ENCODE data around the gene MAPKAP1. TPM values are rescaled to one million over a fixed set of nuclear protein-coding genes. Genes with fewer than 3 reads are reported as not detected.

Gene MAPKAP1
- total RNA-seq, 2 donors from 2014 or later = 75.3 to 91.6 TPM

DNA sequence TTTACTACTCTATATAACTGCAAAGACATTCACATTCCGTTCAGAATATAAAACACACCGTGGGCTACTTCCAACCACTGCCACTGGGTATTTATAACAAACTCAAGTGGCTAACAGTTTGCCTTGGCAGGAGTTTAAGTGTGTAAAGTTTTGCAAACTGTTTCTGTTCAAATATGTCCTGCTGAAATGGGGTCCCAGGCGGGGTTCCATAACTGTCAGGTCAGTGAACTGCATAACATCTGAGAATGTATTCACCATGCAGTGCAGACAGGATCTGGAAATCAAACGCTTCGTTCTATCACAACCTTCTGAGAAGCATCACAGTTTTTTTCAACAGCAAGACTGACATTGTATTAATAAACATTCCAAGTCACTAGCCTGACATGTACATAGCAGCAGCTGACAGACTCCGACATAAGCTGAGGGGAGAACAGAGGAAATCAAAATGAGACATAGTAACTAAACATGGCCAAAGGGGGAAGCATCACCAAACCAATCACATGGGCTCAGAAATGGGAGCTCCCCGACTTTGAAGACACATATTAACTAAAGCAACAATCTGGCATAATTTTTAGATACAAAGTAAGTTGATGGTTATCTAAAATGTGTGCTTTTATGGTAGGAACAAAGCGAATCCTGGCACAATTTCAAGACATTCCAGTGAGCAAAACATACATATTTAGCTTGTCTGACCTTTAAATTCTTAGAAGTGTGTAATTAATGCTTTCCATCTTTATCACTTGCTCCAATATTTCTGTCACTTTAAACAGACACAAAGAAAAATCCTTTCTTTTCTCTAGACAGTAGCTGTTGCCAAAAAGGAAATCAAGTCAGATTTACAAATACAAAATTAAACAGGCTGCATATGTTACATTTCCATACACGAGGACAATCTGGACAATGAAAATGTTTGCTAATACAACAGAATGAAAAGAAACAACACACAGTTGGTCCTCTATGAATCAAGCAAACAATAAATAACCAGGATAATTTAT, 156.8 kb downstream of the MAPKAP1 start:
- 91 to 92% methylated on average over 8 to 9 of the region's 9 CpGs for WGBS, 2 experiments (ENCODE audit: insufficient coverage in 1 of 2, insufficient read length in 1 of 2)
- no peaks in the 10 kb centered on the region for H3K27me3 ChIP-seq (ENCODE audit: control insufficient read depth, insufficient read depth, low read length, poor library complexity, severe bottlenecking)
- no peak for DNase-seq
- Mint-ChIP-seq H3K4me1 (peaks cover 21% of the 10 kb centered on the region), H3K36me3 (ENCODE audit: low read depth) (peaks cover 11% of the 10 kb centered on the region), H3K9me3 (no peaks in the 10 kb centered on the region), H3K4me3 (no peak overlapping the region), H3K27me3 (ENCODE audit: insufficient read depth) (no peaks in the 10 kb centered on the region), H3K27ac (no peak overlapping the region)
- TF ChIP-seq, protein P1, sequence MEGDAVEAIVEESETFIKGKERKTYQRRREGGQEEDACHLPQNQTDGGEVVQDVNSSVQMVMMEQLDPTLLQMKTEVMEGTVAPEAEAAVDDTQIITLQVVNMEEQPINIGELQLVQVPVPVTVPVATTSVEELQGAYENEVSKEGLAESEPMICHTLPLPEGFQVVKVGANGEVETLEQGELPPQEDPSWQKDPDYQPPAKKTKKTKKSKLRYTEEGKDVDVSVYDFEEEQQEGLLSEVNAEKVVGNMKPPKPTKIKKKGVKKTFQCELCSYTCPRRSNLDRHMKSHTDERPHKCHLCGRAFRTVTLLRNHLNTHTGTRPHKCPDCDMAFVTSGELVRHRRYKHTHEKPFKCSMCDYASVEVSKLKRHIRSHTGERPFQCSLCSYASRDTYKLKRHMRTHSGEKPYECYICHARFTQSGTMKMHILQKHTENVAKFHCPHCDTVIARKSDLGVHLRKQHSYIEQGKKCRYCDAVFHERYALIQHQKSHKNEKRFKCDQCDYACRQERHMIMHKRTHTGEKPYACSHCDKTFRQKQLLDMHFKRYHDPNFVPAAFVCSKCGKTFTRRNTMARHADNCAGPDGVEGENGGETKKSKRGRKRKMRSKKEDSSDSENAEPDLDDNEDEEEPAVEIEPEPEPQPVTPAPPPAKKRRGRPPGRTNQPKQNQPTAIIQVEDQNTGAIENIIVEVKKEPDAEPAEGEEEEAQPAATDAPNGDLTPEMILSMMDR (conservative IDR thresholded peaks at IDR 0.05) = no peak
- no peaks in the 10 kb centered on the region for H3K4me1 ChIP-seq (ENCODE audit: control insufficient read depth, insufficient read depth, low read length)
- H3K4me3 ChIP-seq (ENCODE audit: low read length) = no peak overlapping the region
- H3K9me3 ChIP-seq (ENCODE audit: control insufficient read depth, low read length) = no peaks in the 10 kb centered on the region
- H3K9ac ChIP-seq (ENCODE audit: extremely low read depth, low read length, poor library complexity, severe bottlenecking) = no peak overlapping the region
- H3K36me3 ChIP-seq (ENCODE audit: control insufficient read depth, insufficient read depth, low read length) = no peaks in the 10 kb centered on the region
- no peak overlapping the region for H3K27ac ChIP-seq (ENCODE audit: low read depth, low read length)

DNA sequence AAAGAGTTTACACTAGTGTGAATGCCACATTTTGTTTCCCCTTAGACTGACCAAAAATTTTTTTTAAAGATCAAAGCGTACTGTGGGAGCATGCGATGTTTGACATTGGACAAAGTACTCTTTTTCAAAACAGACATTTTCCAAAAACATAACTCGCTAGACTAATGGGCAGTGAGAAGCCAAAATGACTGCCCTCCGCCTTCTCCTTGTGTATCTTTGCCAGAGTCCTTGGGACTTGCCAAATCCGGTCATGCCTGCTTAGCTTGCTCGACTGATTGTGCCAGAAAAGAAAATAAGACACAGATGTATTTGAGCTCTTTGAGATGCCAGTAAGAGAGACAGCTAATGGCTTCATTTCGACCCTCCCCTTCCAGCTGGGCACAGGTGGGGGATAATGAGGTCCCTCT, 157.5 kb downstream of the MAPKAP1 start:
- H3K9me3 Mint-ChIP-seq = no peaks in the 10 kb centered on the region
- Histone ChIP-seq H3K36me3 (ENCODE audit: control insufficient read depth, insufficient read depth, low read length) (no peaks in the 10 kb centered on the region), H3K27me3 (ENCODE audit: control insufficient read depth, insufficient read depth, low read length, poor library complexity, severe bottlenecking) (no peaks in the 10 kb centered on the region), H3K9me3 (ENCODE audit: control insufficient read depth, low read length) (no peaks in the 10 kb centered on the region), H3K27ac (ENCODE audit: low read depth, low read length) (no peak overlapping the region), H3K4me1 (ENCODE audit: control insufficient read depth, insufficient read depth, low read length) (no peaks in the 10 kb centered on the region), H3K9ac (ENCODE audit: extremely low read depth, low read length, poor library complexity, severe bottlenecking) (no peak overlapping the region), H3K4me3 (ENCODE audit: low read length) (no peak overlapping the region)
- H3K27ac Mint-ChIP-seq = no peak overlapping the region
- DNase-seq = no peak
- H3K36me3 Mint-ChIP-seq (ENCODE audit: low read depth) = peaks cover 11% of the 10 kb centered on the region
- 91 to 97% methylated on average over 5 to 7 of the region's 7 CpGs for WGBS, 2 experiments (ENCODE audit: insufficient coverage in 1 of 2, insufficient read length in 1 of 2)
- H3K4me1 Mint-ChIP-seq = peaks cover 22% of the 10 kb centered on the region
- TF ChIP-seq, protein P1 (conservative IDR thresholded peaks at IDR 0.05) = no peak
- H3K27me3 Mint-ChIP-seq (ENCODE audit: insufficient read depth) = no peaks in the 10 kb centered on the region
- H3K4me3 Mint-ChIP-seq = no peak overlapping the region

DNA sequence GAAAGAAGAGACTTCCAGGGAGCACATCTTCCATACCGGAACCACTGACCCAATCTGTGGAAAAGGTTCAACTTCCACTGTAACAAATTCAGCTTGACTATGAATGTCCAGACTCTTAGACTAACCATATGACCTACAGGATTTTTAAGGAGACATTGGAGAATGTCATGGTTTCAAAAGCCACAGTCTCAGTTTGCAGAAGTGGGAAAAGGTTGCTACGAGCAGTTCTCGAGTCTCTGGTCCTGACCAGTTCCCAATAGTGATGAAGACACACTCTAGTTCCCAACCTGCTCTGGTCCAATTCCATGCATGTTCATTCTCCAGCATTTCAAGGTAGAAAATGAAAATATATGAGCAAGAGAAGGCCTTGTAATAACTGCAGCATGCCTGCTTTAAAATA, 158.0 kb downstream of the MAPKAP1 start:
- Histone ChIP-seq H3K4me3 (ENCODE audit: low read length) (no peak overlapping the region), H3K27ac (ENCODE audit: low read depth, low read length) (no peak overlapping the region), H3K27me3 (ENCODE audit: control insufficient read depth, insufficient read depth, low read length, poor library complexity, severe bottlenecking) (no peaks in the 10 kb centered on the region), H3K9ac (ENCODE audit: extremely low read depth, low read length, poor library complexity, severe bottlenecking) (no peak overlapping the region), H3K9me3 (ENCODE audit: control insufficient read depth, low read length) (no peaks in the 10 kb centered on the region), H3K4me1 (ENCODE audit: control insufficient read depth, insufficient read depth, low read length) (no peaks in the 10 kb centered on the region), H3K36me3 (ENCODE audit: control insufficient read depth, insufficient read depth, low read length) (no peaks in the 10 kb centered on the region)
- H3K27ac Mint-ChIP-seq = no peak overlapping the region
- DNase-seq = no peak
- H3K27me3 Mint-ChIP-seq (ENCODE audit: insufficient read depth) = no peaks in the 10 kb centered on the region
- no peak overlapping the region for H3K4me3 Mint-ChIP-seq
- no peaks in the 10 kb centered on the region for H3K9me3 Mint-ChIP-seq
- TF ChIP-seq, protein P1 (conservative IDR thresholded peaks at IDR 0.05) = no peak
- H3K36me3 Mint-ChIP-seq (ENCODE audit: low read depth) = peaks cover 7% of the 10 kb centered on the region
- WGBS, 2 experiments (ENCODE audit: insufficient coverage in 1 of 2, insufficient read length in 1 of 2) = 99 to 100% methylated on average over 3 of the region's 3 CpGs
- peaks cover 22% of the 10 kb centered on the region for H3K4me1 Mint-ChIP-seq
